Natural killer cell treated with Interleukin-12 subunit alpha and Interleukin-12 subunit beta and Interleukin-15 and Interleukin-18, amount 100 ng/mL, for 72 hours (primary cell): ENCODE data around the gene NUDT1. TPM values are rescaled to one million over a fixed set of nuclear protein-coding genes. Genes with fewer than 3 reads are reported as not detected.
"Not testable (repeated sequence)": the region's sequence is repeated elsewhere in the genome, so short reads cannot be mapped to it uniquely, and the experiment has no call there.

ENCODE experiments used
- ATAC-seq, 2 donors: fragments of 150-1000 bp; cut with Tn5 transposase in 1 of 2; sonication (Bioruptor Pico), chemical (Tn5 transposase) in 1 of 2; 2 replicates each; pipeline ENCODE4 v1.10.0; 2021
- DNase-seq: peaks from one replicate; pipeline ENCODE4 v3.0.0; 2022; ENCODE audit warnings: low spot score
- H3K27ac Mint-ChIP-seq, 2 donors: 1 replicate in 1 of 2; 2 replicates in 1 of 2; pipeline ENCODE4 v1.8.0; 2022; ENCODE audit warnings: mixed read lengths in 2 of 2, mild to moderate bottlenecking in 1 of 2, moderate library complexity in 1 of 2
- H3K27me3 Mint-ChIP-seq, 2 donors: 1 replicate in 1 of 2; 2 replicates in 1 of 2; pipeline ENCODE4 v1.8.0; 2022; ENCODE audit warnings: mixed read lengths in 2 of 2
- H3K36me3 Mint-ChIP-seq: one replicate; pipeline ENCODE4 v1.8.0; 2022; ENCODE audit warnings: mixed read lengths
- H3K4me1 Mint-ChIP-seq, 2 donors: 1 replicate in 1 of 2; 2 replicates in 1 of 2; pipeline ENCODE4 v1.8.0; 2022; ENCODE audit warnings: low read depth in 2 of 2, mixed read lengths in 2 of 2, mild to moderate bottlenecking in 1 of 2
- H3K4me3 Mint-ChIP-seq: one replicate; pipeline ENCODE4 v1.8.0; 2022; ENCODE audit warnings: mixed read lengths
- H3K9me3 Mint-ChIP-seq: 2 replicates; pipeline ENCODE4 v1.8.0; 2022; ENCODE audit warnings: mixed read lengths
- total RNA-seq, 2 donors: library from RNA; stranded (reverse); gene quantifications; one replicate each; pipeline ENCODE4 v1.2.3, GENCODE V29; 2022

The NUDT1 gene
- total RNA-seq, 2 donors from 2014 or later = 31.7 to 65.2 TPM

GRCh38 chr7:2266911-2267310, 24.9 kb downstream of the NUDT1 start:
- Mint-ChIP-seq H3K4me1 (no peaks in the 10 kb centered on the region), H3K27me3 (no peaks in the 10 kb centered on the region), H3K9me3 (no peaks in the 10 kb centered on the region), H3K4me3 (no peak overlapping the region), H3K36me3 (no peaks in the 10 kb centered on the region), H3K27ac (no peak overlapping the region)
- ATAC-seq (no peak), DNase-seq (no peak)

- H3K4me3 Mint-ChIP-seq, H3K27me3 Mint-ChIP-seq, H3K36me3 Mint-ChIP-seq, ATAC-seq, H3K27ac Mint-ChIP-seq, DNase-seq, H3K9me3 Mint-ChIP-seq, H3K4me1 Mint-ChIP-seq: not testable (repeated sequence)
Measured at GRCh38 chr7:2269089-2269990, 27.3 kb downstream of the NUDT1 start.

- ATAC-seq (no peak), DNase-seq (no peak)
- Mint-ChIP-seq H3K4me3 (no peak overlapping the region), H3K27ac (no peak overlapping the region), H3K4me1 (no peaks in the 10 kb centered on the region), H3K27me3 (no peaks in the 10 kb centered on the region), H3K9me3 (no peaks in the 10 kb centered on the region), H3K36me3 (no peaks in the 10 kb centered on the region)
Measured at GRCh38 chr7:2269991-2270460, 28.0 kb downstream of the NUDT1 start.

GRCh38 chr7:2270495-2270894, 28.5 kb downstream of the NUDT1 start:
- no peaks in the 10 kb centered on the region for H3K4me1 Mint-ChIP-seq
- no peaks in the 10 kb centered on the region for H3K36me3 Mint-ChIP-seq
- DNase-seq (no peak), ATAC-seq (no peak)
- H3K9me3 Mint-ChIP-seq = no peaks in the 10 kb centered on the region
- no peak overlapping the region for H3K27ac Mint-ChIP-seq
- H3K27me3 Mint-ChIP-seq = no peaks in the 10 kb centered on the region
- H3K4me3 Mint-ChIP-seq = no peak overlapping the region

GRCh38 chr7:2271273-2272026, 29.4 kb downstream of the NUDT1 start:
- Mint-ChIP-seq H3K27ac (no peak overlapping the region), H3K4me1 (no peaks in the 10 kb centered on the region), H3K36me3 (no peaks in the 10 kb centered on the region), H3K4me3 (no peak overlapping the region), H3K9me3 (no peaks in the 10 kb centered on the region), H3K27me3 (no peaks in the 10 kb centered on the region)
- DNase-seq = no peak
- no peak for ATAC-seq

- Mint-ChIP-seq H3K4me1 (no peaks in the 10 kb centered on the region), H3K27ac (no peak overlapping the region), H3K27me3 (no peaks in the 10 kb centered on the region), H3K9me3 (no peaks in the 10 kb centered on the region), H3K36me3 (no peaks in the 10 kb centered on the region), H3K4me3 (no peak overlapping the region)
- ATAC-seq (no peak), DNase-seq (no peak)
Measured at GRCh38 chr7:2272031-2272430, 30.0 kb downstream of the NUDT1 start.

- H3K27ac Mint-ChIP-seq = no peak overlapping the region
- no peaks in the 10 kb centered on the region for H3K4me1 Mint-ChIP-seq
- no peak for ATAC-seq
- H3K4me3 Mint-ChIP-seq = no peak overlapping the region
- H3K27me3 Mint-ChIP-seq = no peaks in the 10 kb centered on the region
- H3K9me3 Mint-ChIP-seq = no peaks in the 10 kb centered on the region
- no peaks in the 10 kb centered on the region for H3K36me3 Mint-ChIP-seq
- no peak for DNase-seq
Measured at GRCh38 chr7:2273866-2274265, 31.8 kb downstream of the NUDT1 start.

GRCh38 chr7:2274666-2275065, 32.6 kb downstream of the NUDT1 start:
- DNase-seq (no peak), ATAC-seq (peak in 1 of 2 donors; percentile 32)
- no peaks in the 10 kb centered on the region for H3K27me3 Mint-ChIP-seq
- no peaks in the 10 kb centered on the region for H3K36me3 Mint-ChIP-seq
- H3K4me1 Mint-ChIP-seq = peaks cover 0 to under 1% of the 10 kb centered on the region in 2 donors
- H3K9me3 Mint-ChIP-seq = no peaks in the 10 kb centered on the region
- no peak overlapping the region for H3K27ac Mint-ChIP-seq
- H3K4me3 Mint-ChIP-seq = no peak overlapping the region

- Mint-ChIP-seq H3K4me1 (peaks cover 0 to 3% of the 10 kb centered on the region in 2 donors), H3K9me3 (no peaks in the 10 kb centered on the region), H3K36me3 (no peaks in the 10 kb centered on the region), H3K27ac (no peak overlapping the region), H3K27me3 (no peaks in the 10 kb centered on the region), H3K4me3 (no peak overlapping the region)
- DNase-seq = no peak
- no peak for ATAC-seq
Measured at GRCh38 chr7:2275101-2275500, 33.1 kb downstream of the NUDT1 start.

GRCh38 chr7:2276107-2276506, 34.1 kb downstream of the NUDT1 start:
- Mint-ChIP-seq H3K27ac (no peak overlapping the region), H3K36me3 (no peaks in the 10 kb centered on the region), H3K27me3 (no peaks in the 10 kb centered on the region), H3K9me3 (no peaks in the 10 kb centered on the region), H3K4me1 (peaks cover 0 to 3% of the 10 kb centered on the region in 2 donors), H3K4me3 (no peak overlapping the region)
- ATAC-seq (peak in 1 of 2 donors; percentile 36), DNase-seq (no peak)

- DNase-seq (no peak), ATAC-seq (no peak)
- peaks cover 0 to 3% of the 10 kb centered on the region in 2 donors for H3K4me1 Mint-ChIP-seq
- H3K27ac Mint-ChIP-seq = no peak overlapping the region
- H3K4me3 Mint-ChIP-seq = no peak overlapping the region
- no peaks in the 10 kb centered on the region for H3K36me3 Mint-ChIP-seq
- H3K9me3 Mint-ChIP-seq = no peaks in the 10 kb centered on the region
- H3K27me3 Mint-ChIP-seq = no peaks in the 10 kb centered on the region
Measured at GRCh38 chr7:2278026-2278425, 36.0 kb downstream of the NUDT1 start.

- H3K4me1 Mint-ChIP-seq = peaks cover 0 to 3% of the 10 kb centered on the region in 2 donors
- H3K4me3 Mint-ChIP-seq = no peak overlapping the region
- DNase-seq (no peak), ATAC-seq (no peak)
- no peaks in the 10 kb centered on the region for H3K36me3 Mint-ChIP-seq
- H3K27ac Mint-ChIP-seq = no peak overlapping the region
- H3K27me3 Mint-ChIP-seq = no peaks in the 10 kb centered on the region
- H3K9me3 Mint-ChIP-seq = no peaks in the 10 kb centered on the region
Measured at GRCh38 chr7:2279896-2280295, 37.9 kb downstream of the NUDT1 start.

GRCh38 chr7:2280424-2280823, 38.4 kb downstream of the NUDT1 start:
- Mint-ChIP-seq H3K4me3 (no peak overlapping the region), H3K4me1 (peaks cover 0 to 3% of the 10 kb centered on the region in 2 donors), H3K27ac (no peak overlapping the region), H3K36me3 (no peaks in the 10 kb centered on the region), H3K9me3 (no peaks in the 10 kb centered on the region), H3K27me3 (no peaks in the 10 kb centered on the region)
- no peak for ATAC-seq
- DNase-seq = no peak

GRCh38 chr7:2281541-2281940, 39.5 kb downstream of the NUDT1 start:
- no peaks in the 10 kb centered on the region for H3K27me3 Mint-ChIP-seq
- DNase-seq = no peak
- no peak for ATAC-seq
- no peaks in the 10 kb centered on the region for H3K9me3 Mint-ChIP-seq
- H3K36me3 Mint-ChIP-seq = no peaks in the 10 kb centered on the region
- no peak overlapping the region for H3K4me3 Mint-ChIP-seq
- H3K27ac Mint-ChIP-seq = no peak overlapping the region
- H3K4me1 Mint-ChIP-seq = peaks cover 0 to 3% of the 10 kb centered on the region in 2 donors
